NB4 (cell line): ENCODE results near the gene TBC1D12.

Experiments used
- MYC ChIP-seq: IDR thresholded peaks from 2 replicates; pipeline ENCODE4 v1.6.1; 2011; ENCODE audit warnings: low read depth, low read length
- POLR2A ChIP-seq: IDR thresholded peaks from 2 replicates; pipeline ENCODE4 v1.6.1; 2011; ENCODE audit warnings: mild to moderate bottlenecking; ENCODE audit not compliant: insufficient read length; ENCODE audit errors: extremely low read depth
- TF ChIP-seq, protein P1 (sequence below): IDR thresholded peaks from one replicate; pipeline ENCODE4 v1.5.1; 2012; ENCODE audit warnings: low read depth, low read length
- TF ChIP-seq, protein P2 (sequence below): IDR thresholded peaks from 2 replicates; pipeline ENCODE4 v1.6.1; 2011; ENCODE audit warnings: low read depth, low read length

DNA sequence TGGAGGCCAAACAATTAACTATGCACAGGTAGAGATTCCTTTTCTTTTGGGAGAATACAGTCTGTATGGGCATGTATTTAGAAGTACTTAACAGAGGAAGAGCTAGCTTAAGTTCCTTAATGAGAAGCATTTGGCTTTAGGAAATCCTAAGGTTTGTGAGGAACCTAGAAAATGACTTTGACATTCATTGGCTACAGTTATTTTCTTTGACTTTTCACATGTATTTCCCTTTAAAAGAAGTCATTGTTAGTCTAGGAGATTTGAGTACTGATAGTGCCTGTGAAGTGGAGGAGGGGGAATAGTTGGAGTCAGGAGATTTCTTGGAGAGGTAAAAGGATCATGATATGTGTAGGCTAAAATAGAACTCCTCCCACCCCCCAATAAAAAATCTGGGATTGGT is 146.9 kb downstream of the TBC1D12 start:
- TF ChIP-seq POLR2A: no peak
- TF ChIP-seq, protein P1, sequence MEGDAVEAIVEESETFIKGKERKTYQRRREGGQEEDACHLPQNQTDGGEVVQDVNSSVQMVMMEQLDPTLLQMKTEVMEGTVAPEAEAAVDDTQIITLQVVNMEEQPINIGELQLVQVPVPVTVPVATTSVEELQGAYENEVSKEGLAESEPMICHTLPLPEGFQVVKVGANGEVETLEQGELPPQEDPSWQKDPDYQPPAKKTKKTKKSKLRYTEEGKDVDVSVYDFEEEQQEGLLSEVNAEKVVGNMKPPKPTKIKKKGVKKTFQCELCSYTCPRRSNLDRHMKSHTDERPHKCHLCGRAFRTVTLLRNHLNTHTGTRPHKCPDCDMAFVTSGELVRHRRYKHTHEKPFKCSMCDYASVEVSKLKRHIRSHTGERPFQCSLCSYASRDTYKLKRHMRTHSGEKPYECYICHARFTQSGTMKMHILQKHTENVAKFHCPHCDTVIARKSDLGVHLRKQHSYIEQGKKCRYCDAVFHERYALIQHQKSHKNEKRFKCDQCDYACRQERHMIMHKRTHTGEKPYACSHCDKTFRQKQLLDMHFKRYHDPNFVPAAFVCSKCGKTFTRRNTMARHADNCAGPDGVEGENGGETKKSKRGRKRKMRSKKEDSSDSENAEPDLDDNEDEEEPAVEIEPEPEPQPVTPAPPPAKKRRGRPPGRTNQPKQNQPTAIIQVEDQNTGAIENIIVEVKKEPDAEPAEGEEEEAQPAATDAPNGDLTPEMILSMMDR: no peak
- TF ChIP-seq, protein P2, sequence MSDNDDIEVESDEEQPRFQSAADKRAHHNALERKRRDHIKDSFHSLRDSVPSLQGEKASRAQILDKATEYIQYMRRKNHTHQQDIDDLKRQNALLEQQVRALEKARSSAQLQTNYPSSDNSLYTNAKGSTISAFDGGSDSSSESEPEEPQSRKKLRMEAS: no peak
- TF ChIP-seq MYC: no peak
